Spleen (tissue), 7 donors: ENCODE measurements around the gene KCNJ16.

Source experiments
- POLR2A ChIP-seq, 3 donors: fragments of 450-650 bp; IDR thresholded peaks; one replicate each; pipeline ENCODE4 v1.5.1; 2017; ENCODE audit warnings: antibody characterized with exemption in 3 of 3, mild to moderate bottlenecking in 1 of 3
- TF ChIP-seq, protein P1 (sequence below), 11 experiments: fragments of 200-600 bp in 7 of 11; fragments of 450-650 bp in 4 of 11; sonication (generic) in 4 of 11; IDR thresholded peaks in 8 of 11; conservative IDR thresholded peaks in 3 of 11; 1 replicate in 7 of 11; 2 replicates in 4 of 11; pipeline versions ENCODE4 v1.4.0 to v1.8.0; 2016 to 2021; ENCODE audit warnings: antibody characterized with exemption in 11 of 11, inconsistent platforms in 4 of 11, mild to moderate bottlenecking in 1 of 11
- donor health status: DM: no; HTN: no; CAD: no; lungs with moderate emphysema.
- donor health status: DM: no; HTN: no; CAD: no.
- donor health status: DM: no; HTN: no; CAD: no.

- TF ChIP-seq, protein P1, sequence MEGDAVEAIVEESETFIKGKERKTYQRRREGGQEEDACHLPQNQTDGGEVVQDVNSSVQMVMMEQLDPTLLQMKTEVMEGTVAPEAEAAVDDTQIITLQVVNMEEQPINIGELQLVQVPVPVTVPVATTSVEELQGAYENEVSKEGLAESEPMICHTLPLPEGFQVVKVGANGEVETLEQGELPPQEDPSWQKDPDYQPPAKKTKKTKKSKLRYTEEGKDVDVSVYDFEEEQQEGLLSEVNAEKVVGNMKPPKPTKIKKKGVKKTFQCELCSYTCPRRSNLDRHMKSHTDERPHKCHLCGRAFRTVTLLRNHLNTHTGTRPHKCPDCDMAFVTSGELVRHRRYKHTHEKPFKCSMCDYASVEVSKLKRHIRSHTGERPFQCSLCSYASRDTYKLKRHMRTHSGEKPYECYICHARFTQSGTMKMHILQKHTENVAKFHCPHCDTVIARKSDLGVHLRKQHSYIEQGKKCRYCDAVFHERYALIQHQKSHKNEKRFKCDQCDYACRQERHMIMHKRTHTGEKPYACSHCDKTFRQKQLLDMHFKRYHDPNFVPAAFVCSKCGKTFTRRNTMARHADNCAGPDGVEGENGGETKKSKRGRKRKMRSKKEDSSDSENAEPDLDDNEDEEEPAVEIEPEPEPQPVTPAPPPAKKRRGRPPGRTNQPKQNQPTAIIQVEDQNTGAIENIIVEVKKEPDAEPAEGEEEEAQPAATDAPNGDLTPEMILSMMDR (IDR thresholded peaks at IDR 0.05 in 8 of 11, conservative IDR thresholded peaks at IDR 0.05 in 3 of 11): no peak
- no peak for TF ChIP-seq POLR2A (IDR thresholded peaks at IDR 0.05)
Observed at GRCh38 chr17:70074956-70075355, at the start of gene KCNJ16.
